Measurements from ENCODE around the gene WWOX.
"Not testable (repeated sequence)": the region's sequence is repeated elsewhere in the genome, so short reads cannot be mapped to it uniquely, and the experiment has no call there.

Gene WWOX

GRCh38 chr16:79218351-79218750 lies 1118.9 kb downstream of the WWOX start:
- TF ChIP-seq EZH2phosphoT487 (IDR thresholded peaks at IDR 0.05; ENCODE audit: low read length) (no peak), EZH2 (optimal IDR thresholded peaks at IDR 0.05; ENCODE audit: low read depth, low read length) (no peak), CTCF (IDR thresholded peaks at IDR 0.05; ENCODE audit: low read length) (no peak)
- Histone ChIP-seq H3K9ac (ENCODE audit: low read length) (no peak overlapping the region), H3K36me3 (replicated peaks; ENCODE audit: insufficient read depth, low read length) (no peaks in the 10 kb centered on the region), H3K27me3 (replicated peaks; ENCODE audit: insufficient read depth, low read length) (no peaks in the 10 kb centered on the region), H3K4me3 (ENCODE audit: low read length) (no peak overlapping the region), H3K9me3 (replicated peaks; ENCODE audit: insufficient read depth, low read length) (no peaks in the 10 kb centered on the region), H4K20me1 (ENCODE audit: insufficient read depth, low read length) (no peaks in the 10 kb centered on the region), H3K4me2 (ENCODE audit: low read depth, low read length) (no peak overlapping the region), H3K27ac (ENCODE audit: low read length) (no peak overlapping the region), H3K4me1 (ENCODE audit: low read length) (no peaks in the 10 kb centered on the region), H2AFZ (ENCODE audit: low read length) (no peak overlapping the region), H3K9me2 (replicated peaks; ENCODE audit: insufficient read depth, low read length) (no peaks in the 10 kb centered on the region), H3K79me2 (ENCODE audit: low read length) (no peaks in the 10 kb centered on the region), H3F3A (ENCODE audit: insufficient read depth, low read length) (no peaks in the 10 kb centered on the region)
- DNase-seq = no peak

GRCh38 chr16:79225994-79226393 lies 1126.5 kb downstream of the WWOX start:
- not testable (repeated sequence) for H4K20me1 ChIP-seq (ENCODE audit: insufficient read depth, low read length); H3K4me2 ChIP-seq (ENCODE audit: low read depth, low read length); H3K27me3 ChIP-seq (replicated peaks; ENCODE audit: insufficient read depth, low read length); H3K9me3 ChIP-seq (replicated peaks; ENCODE audit: insufficient read depth, low read length); H2AFZ ChIP-seq (ENCODE audit: low read length); H3K27ac ChIP-seq (ENCODE audit: low read length); H3K4me3 ChIP-seq (ENCODE audit: low read length); H3K9me2 ChIP-seq (replicated peaks; ENCODE audit: insufficient read depth, low read length); H3K79me2 ChIP-seq (ENCODE audit: low read length); H3K36me3 ChIP-seq (replicated peaks; ENCODE audit: insufficient read depth, low read length); DNase-seq; H3K4me1 ChIP-seq (ENCODE audit: low read length); H3F3A ChIP-seq (ENCODE audit: insufficient read depth, low read length); H3K9ac ChIP-seq (ENCODE audit: low read length)

GRCh38 chr16:79229361-79229760 lies 1129.9 kb downstream of the WWOX start:
- Histone ChIP-seq H3K9me3 (replicated peaks; ENCODE audit: insufficient read depth, low read length) (no peaks in the 10 kb centered on the region), H3K9ac (ENCODE audit: low read length) (no peak overlapping the region), H3K79me2 (ENCODE audit: low read length) (no peaks in the 10 kb centered on the region), H3K9me2 (replicated peaks; ENCODE audit: insufficient read depth, low read length) (no peaks in the 10 kb centered on the region), H2AFZ (ENCODE audit: low read length) (no peak overlapping the region), H3K27ac (ENCODE audit: low read length) (no peak overlapping the region), H3K4me1 (ENCODE audit: low read length) (no peaks in the 10 kb centered on the region), H3K27me3 (replicated peaks; ENCODE audit: insufficient read depth, low read length) (no peaks in the 10 kb centered on the region), H3K4me3 (ENCODE audit: low read length) (no peak overlapping the region), H3F3A (ENCODE audit: insufficient read depth, low read length) (no peaks in the 10 kb centered on the region), H3K4me2 (ENCODE audit: low read depth, low read length) (no peak overlapping the region), H3K36me3 (replicated peaks; ENCODE audit: insufficient read depth, low read length) (no peaks in the 10 kb centered on the region), H4K20me1 (ENCODE audit: insufficient read depth, low read length) (no peaks in the 10 kb centered on the region)
- no peak for TF ChIP-seq EZH2phosphoT487 (IDR thresholded peaks at IDR 0.05; ENCODE audit: low read length)
- TF ChIP-seq CTCF (IDR thresholded peaks at IDR 0.05; ENCODE audit: low read length) = no peak
- TF ChIP-seq EZH2 (optimal IDR thresholded peaks at IDR 0.05; ENCODE audit: low read depth, low read length) = no peak
- DNase-seq = no peak

GRCh38 chr16:79245700-79246099 lies 1146.2 kb downstream of the WWOX start:
- H3K4me3 ChIP-seq (ENCODE audit: low read length); H2AFZ ChIP-seq (ENCODE audit: low read length); H3K9me3 ChIP-seq (replicated peaks; ENCODE audit: insufficient read depth, low read length); H3K9me2 ChIP-seq (replicated peaks; ENCODE audit: insufficient read depth, low read length); H3K27me3 ChIP-seq (replicated peaks; ENCODE audit: insufficient read depth, low read length); H4K20me1 ChIP-seq (ENCODE audit: insufficient read depth, low read length); DNase-seq; H3F3A ChIP-seq (ENCODE audit: insufficient read depth, low read length); H3K4me1 ChIP-seq (ENCODE audit: low read length); H3K79me2 ChIP-seq (ENCODE audit: low read length); H3K9ac ChIP-seq (ENCODE audit: low read length); H3K4me2 ChIP-seq (ENCODE audit: low read depth, low read length); H3K27ac ChIP-seq (ENCODE audit: low read length); H3K36me3 ChIP-seq (replicated peaks; ENCODE audit: insufficient read depth, low read length): not testable (repeated sequence)

All from MM.1S (cell line).